Gastrocnemius medialis (tissue), 4 donors: ENCODE measurements around the gene CCDC170.

Experiments
- CTCF ChIP-seq, 5 experiments: fragments of 450-650 bp in 3 of 5; fragments of 200-600 bp in 2 of 5; sonication (generic) in 2 of 5; IDR thresholded peaks in 4 of 5; conservative IDR thresholded peaks in 1 of 5; 1 replicate in 4 of 5; 2 replicates in 1 of 5; pipeline ENCODE4 v1.5.1; 2016 to 2019; ENCODE audit warnings: antibody characterized with exemption in 5 of 5, mild to moderate bottlenecking in 3 of 5, moderate library complexity in 3 of 5
- POLR2A ChIP-seq, 2 donors: fragments of 450-650 bp; IDR thresholded peaks; one replicate each; pipeline ENCODE4 v1.6.1; 2017; ENCODE audit warnings: antibody characterized with exemption in 2 of 2, mild to moderate bottlenecking in 2 of 2, moderate library complexity in 2 of 2

DNA sequence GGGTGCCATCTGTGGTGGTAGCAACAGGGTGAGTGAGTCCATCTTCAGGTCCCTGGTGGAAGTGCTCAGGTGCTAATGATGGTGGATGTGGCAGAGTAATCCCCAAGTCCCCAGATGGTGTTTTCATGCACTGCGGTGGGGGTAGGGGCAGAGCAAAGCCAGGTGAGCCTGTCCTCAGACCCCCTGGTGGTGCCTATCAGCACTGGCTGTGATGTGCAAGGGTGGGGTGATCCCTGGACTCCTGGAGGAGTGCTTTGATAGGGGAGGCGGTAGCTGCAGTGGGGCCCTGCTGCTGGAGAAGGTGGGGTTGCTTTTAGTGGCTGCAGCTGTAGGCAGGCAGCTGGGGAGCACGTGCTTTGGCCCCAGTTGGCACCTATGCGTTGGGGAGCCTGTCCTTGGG, 70.8 kb downstream of the CCDC170 start:
- no peak for TF ChIP-seq CTCF (IDR thresholded peaks at IDR 0.05 in 4 of 5, conservative IDR thresholded peaks at IDR 0.05 in 1 of 5)
- no peak for TF ChIP-seq POLR2A (IDR thresholded peaks at IDR 0.05)
